Upper lobe of right lung (tissue), 1 donor: ENCODE data around the gene HOXD10. TPM values are rescaled to one million over a fixed set of nuclear protein-coding genes. Genes with fewer than 3 reads are reported as not detected.
A peak's percentile ranks its signal among the peaks of the same experiment; 100 is the strongest.

ENCODE experiments used
- ATAC-seq: fragments of 200-7000 bp; cut with Tn5 transposase; one replicate; pipeline ENCODE4 v1.9.1; 2020; ENCODE audit warnings: mild to moderate bottlenecking, moderate library complexity
- DNase-seq: peaks from one replicate; pipeline ENCODE4 v3.0.0-alpha.2; 2020
- H3K27ac ChIP-seq: fragments of 200-600 bp; one replicate; pipeline ENCODE4 v1.8.0; 2022
- H3K27me3 ChIP-seq: fragments of 200-600 bp; one replicate; pipeline ENCODE4 v1.8.0; 2022; ENCODE audit warnings: mild to moderate bottlenecking
- H3K36me3 ChIP-seq: fragments of 200-600 bp; one replicate; pipeline ENCODE4 v1.8.0; 2022
- H3K4me1 ChIP-seq: fragments of 200-600 bp; one replicate; pipeline ENCODE4 v1.8.0; 2022
- H3K4me3 ChIP-seq: fragments of 200-600 bp; one replicate; pipeline ENCODE4 v1.8.0; 2022; ENCODE audit warnings: mild to moderate bottlenecking
- H3K9me3 ChIP-seq: fragments of 200-600 bp; one replicate; pipeline ENCODE4 v1.8.0; 2022
- intact Hi-C: fragments of 100-400 bp; cut with DNase I; formaldehyde crosslinking; loops from one replicate; pipeline ENCODE4 v1.11.0; 2022
- total RNA-seq: library from RNA; stranded (reverse); fragmentation: NEBNext Ultra II Directional; extraction: Animal tissue kit (Norgen Biotek cat#: 25700); gene quantifications from one replicate; pipeline ENCODE4 v1.2.1, GENCODE V29; 2021
- TF ChIP-seq, protein P1 (sequence below): fragments of 200-600 bp; IDR thresholded peaks from one replicate; pipeline ENCODE4 v1.8.0; 2022; ENCODE audit warnings: antibody characterized with exemption
- donor health status: DM: no; HTN: yes; CAD: no; lungs with severe emphysema.

The HOXD10 gene
- total RNA-seq, 1 donor from 2014 or later = 0.55 TPM

DNA sequence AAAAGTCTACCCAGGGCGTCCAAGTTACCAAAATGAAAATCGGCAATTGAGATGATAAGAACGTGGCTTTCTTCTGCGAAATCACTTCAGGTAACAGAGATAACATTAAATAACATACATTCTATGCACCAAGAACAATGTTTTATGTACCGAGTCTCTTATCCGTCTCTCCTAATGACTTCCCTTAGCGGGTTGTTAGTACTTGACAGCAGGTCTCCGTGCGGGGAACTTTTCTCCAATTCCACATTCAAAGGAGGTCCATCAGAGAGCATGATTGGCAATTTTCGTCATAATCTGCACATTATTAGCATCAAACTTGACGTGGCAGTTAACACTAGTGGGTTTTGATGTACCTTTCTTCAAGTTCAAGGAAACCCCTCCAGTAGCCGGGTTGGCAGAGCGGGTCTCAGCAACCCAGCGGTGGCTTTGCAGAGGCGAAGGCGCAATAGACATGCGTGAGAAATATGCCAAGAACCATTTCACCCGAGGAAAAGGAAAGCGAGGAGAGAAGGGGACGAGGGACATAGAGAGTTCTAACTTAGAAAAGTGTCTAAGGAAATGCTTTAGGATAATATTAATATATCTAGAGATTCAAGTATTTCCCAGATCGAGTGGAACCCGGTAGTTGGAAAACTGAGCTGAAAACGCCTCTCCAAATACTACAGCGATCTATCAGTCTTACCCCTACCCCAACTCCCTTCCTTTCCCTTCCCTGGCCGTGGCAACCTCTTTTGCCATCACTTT is 37.9 kb upstream of the HOXD10 start:
- no peaks in the 10 kb centered on the region for H3K4me1 ChIP-seq
- intact Hi-C loops = no loop called here
- TF ChIP-seq, protein P1, sequence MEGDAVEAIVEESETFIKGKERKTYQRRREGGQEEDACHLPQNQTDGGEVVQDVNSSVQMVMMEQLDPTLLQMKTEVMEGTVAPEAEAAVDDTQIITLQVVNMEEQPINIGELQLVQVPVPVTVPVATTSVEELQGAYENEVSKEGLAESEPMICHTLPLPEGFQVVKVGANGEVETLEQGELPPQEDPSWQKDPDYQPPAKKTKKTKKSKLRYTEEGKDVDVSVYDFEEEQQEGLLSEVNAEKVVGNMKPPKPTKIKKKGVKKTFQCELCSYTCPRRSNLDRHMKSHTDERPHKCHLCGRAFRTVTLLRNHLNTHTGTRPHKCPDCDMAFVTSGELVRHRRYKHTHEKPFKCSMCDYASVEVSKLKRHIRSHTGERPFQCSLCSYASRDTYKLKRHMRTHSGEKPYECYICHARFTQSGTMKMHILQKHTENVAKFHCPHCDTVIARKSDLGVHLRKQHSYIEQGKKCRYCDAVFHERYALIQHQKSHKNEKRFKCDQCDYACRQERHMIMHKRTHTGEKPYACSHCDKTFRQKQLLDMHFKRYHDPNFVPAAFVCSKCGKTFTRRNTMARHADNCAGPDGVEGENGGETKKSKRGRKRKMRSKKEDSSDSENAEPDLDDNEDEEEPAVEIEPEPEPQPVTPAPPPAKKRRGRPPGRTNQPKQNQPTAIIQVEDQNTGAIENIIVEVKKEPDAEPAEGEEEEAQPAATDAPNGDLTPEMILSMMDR = no peak
- no peaks in the 10 kb centered on the region for H3K9me3 ChIP-seq
- DNase-seq (no peak), ATAC-seq (no peak)
- H3K27ac ChIP-seq = no peak overlapping the region
- no peaks in the 10 kb centered on the region for H3K36me3 ChIP-seq
- no peak overlapping the region for H3K4me3 ChIP-seq
- peaks cover 97% of the 10 kb centered on the region for H3K27me3 ChIP-seq

DNA sequence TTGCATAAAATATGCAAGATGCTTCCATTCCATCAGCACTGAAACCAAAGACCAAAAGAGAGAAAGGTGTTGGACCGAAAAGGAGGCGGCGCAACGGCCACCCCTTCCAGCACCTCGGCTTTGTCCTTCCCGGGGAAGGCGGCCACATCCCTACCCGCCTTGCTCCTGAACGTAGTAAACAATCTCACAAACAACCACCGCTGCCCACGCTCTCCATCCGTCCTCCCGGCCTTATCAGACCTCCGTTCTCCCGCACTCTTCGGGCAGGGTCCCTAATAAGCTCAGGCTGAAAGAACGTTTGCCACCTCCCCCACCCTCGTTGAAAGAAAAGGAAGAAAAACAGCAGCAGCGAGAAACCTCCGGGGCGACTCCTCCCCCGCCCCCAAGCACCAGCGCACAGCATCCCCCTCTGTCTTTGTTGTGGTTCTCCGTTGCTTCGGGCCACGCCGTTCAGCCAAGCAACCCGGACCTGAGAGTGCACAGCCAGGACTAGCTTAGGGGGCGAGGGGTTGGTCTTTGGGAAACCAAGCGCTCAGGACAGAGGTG is 37.2 kb upstream of the HOXD10 start:
- intact Hi-C loops = no loop called here
- DNase-seq = no peak
- Histone ChIP-seq H3K4me3 (no peak overlapping the region), H3K27me3 (peaks cover 97% of the 10 kb centered on the region), H3K27ac (no peak overlapping the region), H3K9me3 (no peaks in the 10 kb centered on the region), H3K4me1 (no peaks in the 10 kb centered on the region), H3K36me3 (no peaks in the 10 kb centered on the region)
- TF ChIP-seq, protein P1 = no peak
- no peak for ATAC-seq

DNA sequence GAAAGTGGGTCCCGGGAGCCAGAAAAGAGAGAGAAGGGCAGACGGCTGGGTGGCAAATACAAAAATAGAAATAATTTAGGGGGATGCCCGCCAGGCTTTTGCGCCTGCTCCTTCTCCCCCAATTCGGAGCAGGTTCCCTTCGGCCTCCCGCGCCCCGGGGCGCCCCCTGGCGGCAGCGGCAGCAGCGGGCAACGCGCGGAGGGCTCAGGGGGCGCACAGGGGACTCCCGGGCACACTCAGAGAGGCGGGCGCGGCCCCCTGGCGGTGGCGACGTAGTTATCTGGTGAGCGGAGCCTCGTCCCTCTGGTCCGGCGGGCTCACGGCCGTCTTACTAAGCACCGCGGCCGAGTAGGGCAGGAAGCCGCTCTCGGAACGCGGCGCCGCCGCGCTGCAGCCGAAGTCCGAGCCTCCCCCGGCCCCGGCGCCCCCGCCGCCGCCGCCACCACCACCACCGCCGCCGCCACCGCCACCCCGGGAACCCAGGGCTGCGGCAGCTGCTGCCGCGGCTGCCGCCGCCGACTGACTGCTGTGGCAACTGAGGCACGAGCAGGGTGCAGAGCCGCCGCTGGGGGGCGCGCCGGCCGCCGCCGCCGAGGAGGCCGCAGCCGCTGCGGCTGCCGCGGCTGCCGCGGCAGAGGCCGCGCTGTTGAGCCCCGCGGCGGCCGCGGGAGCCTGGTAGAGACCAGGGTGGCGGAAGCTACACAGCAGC is 36.6 kb upstream of the HOXD10 start:
- TF ChIP-seq, protein P1 = peak; percentile 49
- no peak overlapping the region for H3K4me3 ChIP-seq
- no peak overlapping the region for H3K27ac ChIP-seq
- no peak for ATAC-seq
- DNase-seq = peak; percentile 63
- no peaks in the 10 kb centered on the region for H3K4me1 ChIP-seq
- no peaks in the 10 kb centered on the region for H3K36me3 ChIP-seq
- no peaks in the 10 kb centered on the region for H3K9me3 ChIP-seq
- peaks cover 97% of the 10 kb centered on the region for H3K27me3 ChIP-seq
- intact Hi-C loops = no loop called here

DNA sequence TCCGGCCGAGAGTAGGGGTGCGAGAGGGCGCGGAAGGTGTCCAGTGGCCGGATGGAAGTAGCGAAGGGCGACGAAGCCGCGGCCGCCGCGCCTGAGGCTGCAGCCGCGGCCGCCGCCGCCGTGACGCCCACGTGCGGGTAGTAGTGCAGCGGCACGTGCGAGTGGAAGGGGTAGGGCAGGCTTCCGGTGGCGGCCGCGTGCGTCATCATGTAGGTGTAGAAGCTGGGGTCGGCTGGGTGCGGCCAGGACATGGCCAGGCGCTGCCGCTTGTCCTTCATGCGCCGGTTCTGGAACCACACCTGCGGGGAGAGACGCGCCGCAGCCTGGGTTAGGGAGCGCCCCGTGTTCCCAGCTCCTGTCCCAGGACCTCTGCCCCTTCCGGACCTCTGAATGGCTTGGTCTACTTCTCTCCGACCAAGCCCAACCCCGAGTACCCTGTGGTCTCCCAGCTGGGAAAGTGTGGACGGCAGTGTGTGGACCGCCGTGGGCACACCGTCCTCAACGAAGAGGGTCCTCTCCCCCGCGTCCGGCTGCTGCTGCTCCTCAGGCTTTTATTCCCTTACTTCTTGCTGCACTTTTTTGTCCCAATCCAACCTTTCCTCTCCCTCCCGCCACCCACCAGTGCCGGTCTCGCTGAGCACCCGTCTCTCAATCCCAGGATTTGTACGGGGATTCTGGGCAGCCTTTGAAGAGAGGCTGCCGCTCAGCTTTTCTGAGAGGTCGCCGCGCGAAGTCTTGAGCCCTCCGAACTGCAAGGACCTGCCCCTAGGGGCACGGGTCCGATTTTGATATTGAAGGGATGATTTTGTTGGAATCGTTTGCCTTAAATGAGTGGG is 35.8 kb upstream of the HOXD10 start:
- peaks cover 97% of the 10 kb centered on the region for H3K27me3 ChIP-seq
- H3K4me1 ChIP-seq = no peaks in the 10 kb centered on the region
- no peak overlapping the region for H3K4me3 ChIP-seq
- DNase-seq = no peak
- no peak overlapping the region for H3K27ac ChIP-seq
- no peaks in the 10 kb centered on the region for H3K9me3 ChIP-seq
- H3K36me3 ChIP-seq = no peaks in the 10 kb centered on the region
- intact Hi-C loops = no loop called here
- no peak for ATAC-seq
- TF ChIP-seq, protein P1 = no peak

DNA sequence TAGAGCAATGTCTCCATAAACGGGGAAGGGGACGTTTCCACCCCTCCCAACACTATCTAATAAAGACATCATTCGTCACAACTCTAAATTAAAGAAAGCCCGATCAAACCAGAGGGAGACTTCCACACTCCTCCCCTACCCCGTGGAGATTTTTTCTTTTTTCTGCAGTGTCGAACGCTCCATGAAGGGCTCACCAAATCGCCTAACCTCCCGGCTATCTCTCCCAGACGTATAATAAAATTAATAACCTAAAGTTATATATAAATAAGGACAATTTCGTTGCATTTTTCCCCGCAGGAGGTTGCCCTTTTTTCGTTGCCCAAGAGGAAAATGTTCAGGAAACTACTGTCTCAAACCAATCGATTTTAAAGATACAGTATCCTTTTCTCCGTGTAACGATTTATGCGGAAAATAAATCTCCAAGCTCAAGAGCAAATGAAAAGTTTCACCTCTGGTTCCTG is 35.2 kb upstream of the HOXD10 start:
- Histone ChIP-seq H3K4me1 (no peaks in the 10 kb centered on the region), H3K4me3 (no peak overlapping the region), H3K27ac (no peak overlapping the region), H3K27me3 (peaks cover 97% of the 10 kb centered on the region), H3K9me3 (no peaks in the 10 kb centered on the region), H3K36me3 (no peaks in the 10 kb centered on the region)
- DNase-seq (no peak), ATAC-seq (no peak)
- TF ChIP-seq, protein P1 = no peak
- intact Hi-C loops = no loop called here
